GM10266 (cell line): Measurements from ENCODE around the gene USP15.

Experiments
- DNase-seq: peaks from one replicate; pipeline ENCODE4 v3.0.0; 2012; ENCODE audit errors: extremely low spot score
- TF ChIP-seq, protein P1 (sequence below): IDR thresholded peaks from 2 replicates; pipeline ENCODE4 v1.5.1; 2012; ENCODE audit warnings: mild to moderate bottlenecking, low read depth; ENCODE audit not compliant: control insufficient read depth, insufficient read depth; ENCODE audit errors: missing control alignments

Gene USP15

DNA sequence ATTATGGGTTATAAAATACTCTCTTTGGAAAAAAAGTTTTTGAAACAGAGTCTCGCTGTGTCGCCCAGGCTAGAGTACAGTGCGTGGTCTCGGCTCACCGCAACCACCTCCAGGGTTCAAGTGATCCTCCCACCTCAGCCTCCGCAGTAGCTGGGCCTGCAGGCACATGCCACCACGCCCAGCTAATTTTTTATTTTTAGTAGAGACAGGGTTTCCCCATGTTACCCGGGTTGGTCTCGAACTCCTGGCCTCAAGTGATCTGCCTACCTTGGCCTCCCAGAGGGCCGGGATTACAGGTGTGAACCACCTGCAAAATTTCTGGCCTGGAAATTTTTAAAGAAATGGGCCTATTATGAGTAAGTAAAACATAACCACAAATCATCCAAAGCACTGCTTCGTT lies 3.8 kb downstream of the USP15 start:
- DNase-seq: no peak

DNA sequence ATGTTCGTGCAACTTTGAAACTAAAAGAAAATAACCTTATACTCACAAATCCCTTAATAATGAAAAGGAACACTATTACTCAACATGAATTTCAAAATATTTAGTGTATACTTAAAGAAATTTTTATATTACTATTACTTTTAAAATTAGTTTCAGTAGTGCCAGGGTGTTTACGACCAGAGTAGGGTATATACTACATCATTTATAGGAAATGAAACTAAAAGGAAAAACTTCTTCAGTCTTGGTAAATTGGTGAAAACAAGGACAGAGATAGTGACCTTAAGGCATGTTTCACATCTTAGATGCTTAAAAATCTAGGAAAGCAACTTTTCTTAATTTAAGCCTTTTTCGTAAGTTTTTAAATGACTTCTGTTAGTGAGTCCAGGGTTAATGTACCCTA lies 4.5 kb downstream of the USP15 start:
- no peak for DNase-seq
- TF ChIP-seq, protein P1, sequence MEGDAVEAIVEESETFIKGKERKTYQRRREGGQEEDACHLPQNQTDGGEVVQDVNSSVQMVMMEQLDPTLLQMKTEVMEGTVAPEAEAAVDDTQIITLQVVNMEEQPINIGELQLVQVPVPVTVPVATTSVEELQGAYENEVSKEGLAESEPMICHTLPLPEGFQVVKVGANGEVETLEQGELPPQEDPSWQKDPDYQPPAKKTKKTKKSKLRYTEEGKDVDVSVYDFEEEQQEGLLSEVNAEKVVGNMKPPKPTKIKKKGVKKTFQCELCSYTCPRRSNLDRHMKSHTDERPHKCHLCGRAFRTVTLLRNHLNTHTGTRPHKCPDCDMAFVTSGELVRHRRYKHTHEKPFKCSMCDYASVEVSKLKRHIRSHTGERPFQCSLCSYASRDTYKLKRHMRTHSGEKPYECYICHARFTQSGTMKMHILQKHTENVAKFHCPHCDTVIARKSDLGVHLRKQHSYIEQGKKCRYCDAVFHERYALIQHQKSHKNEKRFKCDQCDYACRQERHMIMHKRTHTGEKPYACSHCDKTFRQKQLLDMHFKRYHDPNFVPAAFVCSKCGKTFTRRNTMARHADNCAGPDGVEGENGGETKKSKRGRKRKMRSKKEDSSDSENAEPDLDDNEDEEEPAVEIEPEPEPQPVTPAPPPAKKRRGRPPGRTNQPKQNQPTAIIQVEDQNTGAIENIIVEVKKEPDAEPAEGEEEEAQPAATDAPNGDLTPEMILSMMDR: no peak

More for the DNA sequence above, 3.8 kb downstream of the USP15 start:
- TF ChIP-seq, protein P1: no peak

DNA sequence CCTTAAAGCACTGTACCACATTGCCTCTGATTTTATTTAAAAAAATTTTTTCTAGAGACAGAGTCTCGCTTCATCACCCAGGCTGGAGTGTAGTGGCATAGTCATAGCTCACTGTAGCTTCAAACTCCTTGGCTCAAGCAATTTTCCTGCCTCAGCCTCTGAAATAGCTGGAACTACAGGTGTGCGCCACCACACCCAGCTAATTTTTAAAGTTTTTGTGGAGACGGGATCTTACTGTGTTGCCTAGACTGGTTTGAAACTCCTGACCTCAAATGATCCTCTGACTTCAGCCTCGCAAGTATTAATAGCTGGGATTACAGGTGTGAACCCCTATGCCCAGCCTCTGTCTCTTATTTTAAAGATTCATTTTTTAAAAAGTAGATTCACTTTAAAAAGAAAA lies 5.3 kb downstream of the USP15 start:
- no peak for DNase-seq

DNA sequence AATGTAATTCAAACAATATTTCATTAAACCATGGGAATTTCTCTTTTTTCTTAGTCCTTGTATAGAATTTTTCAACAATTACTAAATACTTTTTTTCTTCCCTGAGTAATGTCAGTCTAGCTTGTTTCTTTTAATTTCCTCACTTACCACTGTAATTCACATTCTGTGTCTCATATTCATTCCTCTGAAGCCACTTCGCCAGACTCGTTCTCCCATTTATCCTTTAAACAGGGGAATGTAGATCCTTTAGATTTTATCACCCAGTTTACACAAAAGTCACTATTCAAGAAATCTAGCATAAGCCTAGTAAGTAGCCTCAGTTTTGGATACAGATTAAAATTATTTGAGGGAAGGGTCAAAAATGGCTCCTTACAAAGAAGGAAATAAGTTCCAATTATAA lies 6.8 kb downstream of the USP15 start:
- TF ChIP-seq, protein P1: no peak
- no peak for DNase-seq

More for the DNA sequence above, 5.3 kb downstream of the USP15 start:
- TF ChIP-seq, protein P1: no peak

DNA sequence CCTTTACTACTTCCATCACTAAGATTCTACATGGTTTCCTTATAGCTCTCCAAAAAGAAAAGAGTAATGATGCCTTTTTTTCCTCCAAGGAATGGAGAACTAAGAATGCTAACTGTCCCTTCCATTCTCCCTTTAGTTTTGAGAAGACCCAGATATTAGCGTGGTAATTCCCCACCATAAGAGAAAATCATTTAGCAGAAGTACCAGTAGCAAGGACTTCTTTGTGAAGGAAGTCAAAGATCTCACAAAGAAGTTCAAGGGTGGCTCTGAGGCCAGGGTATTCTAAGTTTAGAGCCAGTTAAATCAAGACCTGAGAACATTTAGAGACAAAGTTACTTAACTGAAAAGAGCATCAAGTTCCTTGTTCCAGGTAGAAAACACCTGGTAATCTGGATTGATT lies 7.3 kb downstream of the USP15 start:
- DNase-seq: no peak
- TF ChIP-seq, protein P1: no peak

DNA sequence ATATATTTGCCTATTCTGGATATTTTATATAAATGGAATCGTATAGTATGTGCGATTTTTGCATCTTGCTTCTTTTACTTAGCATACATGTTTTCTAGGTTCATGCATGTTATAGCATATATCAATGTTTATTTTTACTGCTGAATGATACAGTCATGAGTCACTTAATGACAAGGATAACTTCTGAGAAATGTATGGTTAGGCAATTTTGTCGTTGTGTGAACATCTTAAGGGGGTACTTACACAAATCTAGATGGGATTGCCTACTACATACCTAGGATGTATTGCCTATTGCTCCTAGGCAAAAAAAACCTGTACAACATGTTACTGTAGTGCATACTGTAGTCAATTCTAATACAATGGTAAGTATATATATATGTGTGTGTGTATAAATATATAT lies 8.8 kb downstream of the USP15 start:
- TF ChIP-seq, protein P1: no peak
- DNase-seq: no peak

DNA sequence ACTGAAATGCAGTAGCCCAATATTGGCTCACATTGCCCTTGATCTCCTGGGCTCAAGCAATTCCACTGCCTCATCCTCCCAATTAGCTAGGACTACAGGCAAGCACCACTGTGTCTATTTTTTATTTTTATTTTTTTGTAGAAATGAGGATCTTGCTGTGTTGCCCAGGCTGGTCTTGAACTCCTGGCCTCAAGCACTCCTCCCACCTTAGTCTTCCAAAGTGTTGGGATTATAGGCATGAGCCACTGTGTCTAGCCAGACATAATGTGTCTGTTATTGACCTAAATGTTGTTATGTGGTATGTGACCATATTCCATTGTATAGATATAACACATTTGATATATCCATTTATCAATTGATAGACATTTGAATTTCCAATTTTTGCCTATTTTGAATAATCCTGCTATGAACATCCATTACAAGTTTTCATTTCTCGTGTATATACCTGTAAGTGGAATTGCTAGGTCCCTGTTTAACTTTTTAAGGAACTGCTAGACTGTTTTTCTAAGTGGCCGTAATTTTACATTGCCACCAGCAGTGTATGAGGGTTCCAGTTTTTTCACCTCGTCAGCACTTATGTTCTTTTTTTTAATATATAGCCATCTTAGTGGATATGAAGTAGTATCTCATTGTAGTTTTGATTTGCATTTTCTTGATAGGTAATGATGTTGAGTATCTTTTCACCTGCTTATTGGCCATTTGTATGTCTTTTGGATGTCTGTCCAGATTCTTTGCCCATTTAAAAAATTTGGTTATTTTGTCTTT lies 9.4 kb downstream of the USP15 start:
- no peak for DNase-seq
- TF ChIP-seq, protein P1: no peak
